NCI-H2081 (cell line): ENCODE data around the gene CCL20.
A peak's percentile ranks its signal among the peaks of the same experiment; 100 is the strongest.
"Not testable (repeated sequence)": the region's sequence is repeated elsewhere in the genome, so short reads cannot be mapped to it uniquely, and the experiment has no call there.

Experiments used
- DNase-seq, 2 experiments: peaks; one replicate each; lab custom pipeline; 2025; lab: John Stamatoyannopoulos, UW

CCL20 gene

GRCh38 chr2:227813562-227814353 is at the start of gene CCL20:
TSS of gene CCL20 (plus strand) at chr2:227813842. CDS start at chr2:227813912, 70 bp downstream.
- no peak for DNase-seq

- DNase-seq = no peak
These were observed 47.8 kb upstream of the CCL20 start for GRCh38 chr2:227765788-227766372.

GRCh38 chr2:227766373-227766883 is 47.2 kb upstream of the CCL20 start:
- DNase-seq = peak; percentile 57 to 62

GRCh38 chr2:227767830-227768229 is 45.8 kb upstream of the CCL20 start:
- DNase-seq = no peak

GRCh38 chr2:227772197-227772661 is 41.4 kb upstream of the CCL20 start:
- DNase-seq = no peak

- DNase-seq = no peak
These were observed 40.7 kb upstream of the CCL20 start for GRCh38 chr2:227772932-227773331.

GRCh38 chr2:227774011-227774624 is 39.5 kb upstream of the CCL20 start:
- no peak for DNase-seq

GRCh38 chr2:227774895-227775842 is 38.5 kb upstream of the CCL20 start:
- no peak for DNase-seq

GRCh38 chr2:227780981-227781615 is 32.5 kb upstream of the CCL20 start:
- no peak for DNase-seq

- DNase-seq = no peak
These were observed 31.8 kb upstream of the CCL20 start for GRCh38 chr2:227781841-227782240.

- DNase-seq = no peak
These were observed 30.8 kb upstream of the CCL20 start for GRCh38 chr2:227782804-227783203.

- no peak for DNase-seq
These were observed 30.1 kb upstream of the CCL20 start for GRCh38 chr2:227783404-227784138.

- no peak for DNase-seq
These were observed 28.3 kb upstream of the CCL20 start for GRCh38 chr2:227785293-227785692.

GRCh38 chr2:227788561-227789018 is 25.1 kb upstream of the CCL20 start:
- no peak for DNase-seq

GRCh38 chr2:227789803-227790202 is 23.8 kb upstream of the CCL20 start:
- no peak for DNase-seq

- DNase-seq = no peak
These were observed 20.4 kb upstream of the CCL20 start for GRCh38 chr2:227793148-227793712.

- DNase-seq = no peak
These were observed 17.5 kb upstream of the CCL20 start for GRCh38 chr2:227796045-227796711.

GRCh38 chr2:227796768-227797167 is 16.9 kb upstream of the CCL20 start:
- DNase-seq = not testable (repeated sequence)

- DNase-seq = no peak
These were observed 14.4 kb upstream of the CCL20 start for GRCh38 chr2:227799202-227799601.
